H1 (cell line): Measurements from ENCODE around the gene SRP14. TPM values are rescaled to one million over a fixed set of nuclear protein-coding genes. Genes with fewer than 3 reads are reported as not detected.

Experiments
- CTCF ChIA-PET: fragments of 300-600 bp; sonication (Branson Sonifier 250); formaldehyde crosslinking; loops from one replicate; lab custom pipeline; 2021; ENCODE audit not compliant: partially characterized antibody; lab: Charles Lee
- POLR2A ChIA-PET: fragments of 300-600 bp; sonication (Branson Sonifier 250); formaldehyde crosslinking; loops from one replicate; lab custom pipeline; 2021; ENCODE audit warnings: inconsistent platforms; ENCODE audit not compliant: partially characterized antibody; lab: Charles Lee
- DNase-seq, 2 experiments: peaks; one replicate each; pipeline versions ENCODE4 v3.0.0 to v3.0.0-alpha.2; 2010 to 2022; ENCODE audit warnings: low spot score in 2 of 2, low read depth in 1 of 2, mixed read lengths in 1 of 2
- FAIRE-seq: peaks from 2 replicates; lab custom pipeline; 2011; peaks lifted over from hg19 to GRCh38; lab: Jason Lieb, UNC
- H2AFZ ChIP-seq: 2 replicates; pipeline ENCODE4 v1.8.1; 2012; ENCODE audit warnings: low read length, inconsistent platforms
- H2AK5ac ChIP-seq: 2 replicates; pipeline ENCODE4 v1.6.1; 2013; ENCODE audit warnings: low read depth, low read length
- H2BK120ac ChIP-seq: replicated peaks from 2 replicates; pipeline ENCODE3; 2013; ENCODE audit warnings: low read depth, low read length, inconsistent platforms
- H2BK12ac ChIP-seq: 2 replicates; pipeline ENCODE4 v1.6.1; 2013; ENCODE audit warnings: low read depth, low read length
- H2BK15ac ChIP-seq: 2 replicates; pipeline ENCODE4 v1.6.1; 2013; ENCODE audit warnings: low read length
- H2BK20ac ChIP-seq: 2 replicates; pipeline ENCODE4 v1.6.1; 2013; ENCODE audit warnings: low read length
- H2BK5ac ChIP-seq: 2 replicates; pipeline ENCODE4 v1.6.1; 2013; ENCODE audit warnings: low read depth, low read length
- H3K14ac ChIP-seq: 2 replicates; pipeline ENCODE4 v1.6.1; 2013; ENCODE audit warnings: inconsistent platforms; ENCODE audit not compliant: insufficient read length
- H3K18ac ChIP-seq: 2 replicates; pipeline ENCODE4 v1.6.1; 2013; ENCODE audit warnings: low read length; ENCODE audit errors: extremely low read depth
- H3K23ac ChIP-seq: 2 replicates; pipeline ENCODE4 v1.6.1; 2013; ENCODE audit warnings: inconsistent platforms; ENCODE audit not compliant: insufficient read length
- H3K23me2 ChIP-seq: 2 replicates; pipeline ENCODE4 v1.6.1; 2013; ENCODE audit warnings: low read depth, low read length
- H3K27ac ChIP-seq: 2 replicates; pipeline ENCODE4 v1.6.1; 2011; ENCODE audit warnings: low read depth, low read length, inconsistent platforms
- H3K27me3 ChIP-seq, 4 experiments: replicated peaks in 1 of 4; 1 replicate in 1 of 4; 2 replicates in 3 of 4; pipeline versions ENCODE4 v1.6.1 to v1.8.1; 2011 to 2013; ENCODE audit warnings: low read length in 3 of 4, mild to moderate bottlenecking in 3 of 4, inconsistent platforms in 2 of 4, mixed read lengths in 2 of 4, moderate library complexity in 1 of 4; ENCODE audit not compliant: control insufficient read depth in 3 of 4, insufficient read depth in 3 of 4; ENCODE audit errors: extremely low read depth in 1 of 4
- H3K36me3 ChIP-seq, 4 experiments: 2 replicates each; pipeline versions ENCODE4 v1.6.1 to v1.8.1; 2011 to 2013; ENCODE audit warnings: mild to moderate bottlenecking in 4 of 4, low read length in 3 of 4, moderate library complexity in 2 of 4, control low read depth in 1 of 4, inconsistent platforms in 1 of 4; ENCODE audit not compliant: insufficient read depth in 4 of 4, control insufficient read depth in 2 of 4
- H3K4ac ChIP-seq: replicated peaks from 2 replicates; pipeline ENCODE3; 2013; ENCODE audit warnings: low read length, low read depth, mixed read lengths, inconsistent platforms; ENCODE audit not compliant: insufficient read length
- H3K4me1 ChIP-seq, 4 experiments: replicated peaks in 1 of 4; 1 replicate in 1 of 4; 2 replicates in 3 of 4; pipeline versions ENCODE4 v1.6.1 to v1.8.1; 2011 to 2013; ENCODE audit warnings: low read length in 3 of 4, inconsistent platforms in 2 of 4, mixed read lengths in 1 of 4; ENCODE audit not compliant: insufficient read depth in 4 of 4, control insufficient read depth in 3 of 4
- H3K4me2 ChIP-seq, 2 experiments: 2 replicates each; pipeline versions ENCODE4 v1.6.1 to v1.8.1; 2011 to 2013; ENCODE audit warnings: low read depth in 2 of 2, low read length in 2 of 2, control low read depth in 1 of 2, inconsistent platforms in 1 of 2, mild to moderate bottlenecking in 1 of 2; ENCODE audit not compliant: insufficient read depth in 1 of 2
- H3K4me3 ChIP-seq, 4 experiments: fragments of 200-600, 300-600 bp in 1 of 4; sonication (generic), shearing (Covaris generic), sonication (Bioruptor Twin) in 1 of 4; 2 replicates each; pipeline versions ENCODE4 v1.5.1 to v1.8.1; 2011 to 2016; ENCODE audit warnings: low read length in 4 of 4, low read depth in 3 of 4, control low read depth in 2 of 4, inconsistent platforms in 2 of 4, mild to moderate bottlenecking in 2 of 4, mixed read lengths in 1 of 4, moderate library complexity in 1 of 4; ENCODE audit not compliant: insufficient read depth in 2 of 4; ENCODE audit errors: extremely low read depth in 1 of 4
- H3K56ac ChIP-seq: replicated peaks from 2 replicates; pipeline ENCODE3; 2013; ENCODE audit warnings: low read depth, mild to moderate bottlenecking, mixed read lengths, low read length, inconsistent platforms; ENCODE audit not compliant: insufficient read length
- H3K79me1 ChIP-seq: 2 replicates; pipeline ENCODE4 v1.6.1; 2013; ENCODE audit warnings: low read depth, low read length, control low read depth
- H3K79me2 ChIP-seq, 2 experiments: 2 replicates each; pipeline versions ENCODE4 v1.6.1 to v1.8.1; 2012 to 2013; ENCODE audit warnings: low read length in 2 of 2, mild to moderate bottlenecking in 2 of 2, inconsistent platforms in 1 of 2; ENCODE audit not compliant: insufficient read depth in 2 of 2, control insufficient read depth in 1 of 2
- H3K9ac ChIP-seq, 4 experiments: replicated peaks in 1 of 4; 1 replicate in 1 of 4; 2 replicates in 3 of 4; pipeline versions ENCODE4 v1.6.1 to v1.8.1; 2011 to 2013; ENCODE audit warnings: low read depth in 3 of 4, low read length in 3 of 4, control low read depth in 2 of 4, mild to moderate bottlenecking in 2 of 4, moderate library complexity in 2 of 4, inconsistent platforms in 1 of 4; ENCODE audit errors: extremely low read depth in 1 of 4
- H3K9me3 ChIP-seq, 2 experiments: 2 replicates each; pipeline versions ENCODE4 v1.6.1 to v1.8.1; 2012 to 2013; ENCODE audit warnings: mild to moderate bottlenecking in 2 of 2, moderate library complexity in 2 of 2, control low read depth in 1 of 2, inconsistent platforms in 1 of 2, low read depth in 1 of 2, low read length in 1 of 2, mixed read lengths in 1 of 2; ENCODE audit not compliant: insufficient read depth in 2 of 2
- H4K20me1 ChIP-seq, 2 experiments: replicated peaks in 1 of 2; 2 replicates each; pipeline versions ENCODE3 to v1.8.1; 2011 to 2013; ENCODE audit warnings: inconsistent platforms in 2 of 2, low read length in 2 of 2, mild to moderate bottlenecking in 1 of 2; ENCODE audit not compliant: insufficient read depth in 2 of 2, control insufficient read depth in 1 of 2
- H4K5ac ChIP-seq: 2 replicates; pipeline ENCODE4 v1.6.1; 2013; ENCODE audit warnings: low read length, low read depth, mixed read lengths, inconsistent platforms; ENCODE audit not compliant: insufficient read length
- H4K8ac ChIP-seq: 2 replicates; pipeline ENCODE4 v1.8.0; 2013; ENCODE audit warnings: mild to moderate bottlenecking, moderate library complexity, low read length, inconsistent platforms; ENCODE audit not compliant: insufficient read depth; ENCODE audit errors: extremely low read depth
- H4K91ac ChIP-seq: replicated peaks from 2 replicates; pipeline ENCODE3; 2013; ENCODE audit warnings: low read length, mixed read lengths, inconsistent platforms; ENCODE audit not compliant: insufficient read length
- TAF1 ChIP-seq: IDR thresholded peaks from 2 replicates; pipeline ENCODE4 v1.6.1; 2011; ENCODE audit warnings: mild to moderate bottlenecking, low read depth, low read length
- WGBS, 2 experiments: shearing (Covaris generic) in 1 of 2; methylation state at CpG; one replicate each; pipeline versions ENCODE4 v1.1.6 to v1.1.7; 2013 to 2015; ENCODE audit warnings: low lambda C conversion rate in 2 of 2, mixed read lengths in 2 of 2, inconsistent platforms in 1 of 2, low coverage in 1 of 2, missing lambda C conversion rate in 1 of 2; ENCODE audit not compliant: insufficient replicate concordance in 2 of 2, insufficient coverage in 1 of 2, insufficient read length in 1 of 2; ENCODE audit errors: extremely low coverage in 1 of 2, missing lambda C conversion rate in 1 of 2; 5-methylcytosine and 5-hydroxymethylcytosine counted together
- polyA plus RNA-seq, 7 experiments: library from polyadenylated mRNA; depleted of rRNA in 3 of 7; stranded (reverse) in 5 of 7; unstranded in 2 of 7; fragments of >200 nt in 5 of 7; fragments of 200-250 nt in 2 of 7; gene quantifications; 1 replicate in 5 of 7; 2 replicates in 1 of 7; 4 replicates in 1 of 7; pipeline versions ENCODE4 v1.2.1 to v1.2.3, GENCODE V29; 2011 to 2013; ENCODE audit warnings: missing spikeins in 2 of 7, mixed read lengths in 2 of 7
- total RNA-seq: library from RNA; stranded (reverse); fragmentation: NEBNext Ultra II Directional; extraction: Animal tissue kit (Norgen Biotek cat#: 25700); gene quantifications from 2 replicates; pipeline ENCODE4 v1.2.1, GENCODE V29; 2021
- TF ChIP-seq, protein P1 (sequence below): IDR thresholded peaks from 2 replicates; pipeline ENCODE4 v1.6.1; 2012; ENCODE audit warnings: low read length, inconsistent platforms

Gene SRP14
- total and polyA plus RNA-seq, 2 of the 8 experiments (the other 6 are each of a cell fraction or from before 2014, with no cell fraction given), result 186 to 223 TPM

DNA sequence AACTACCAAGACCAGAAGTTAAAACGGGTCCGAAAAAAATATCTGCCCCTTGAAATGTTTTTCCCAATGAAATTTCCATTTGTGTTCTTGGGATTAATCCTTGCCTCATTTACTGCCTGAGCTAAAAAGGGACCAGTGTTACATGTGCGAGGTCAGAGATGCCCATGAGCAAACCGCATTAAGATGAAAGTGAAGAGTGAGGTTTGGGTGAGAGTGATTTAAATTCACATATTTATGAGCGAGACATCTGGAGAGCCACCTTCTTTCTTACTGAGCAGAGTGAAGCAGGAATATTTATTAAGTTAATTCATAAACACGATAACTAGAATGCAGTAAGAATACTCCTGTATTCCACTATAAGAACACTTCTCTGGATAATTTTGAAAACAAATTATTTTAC, 41.3 kb downstream of the SRP14 start:
- no peak overlapping the region for H2AK5ac ChIP-seq
- H3K18ac ChIP-seq, result no peak overlapping the region
- H3K14ac ChIP-seq, result no peak overlapping the region
- 85% methylated on average over 6 of the region's 6 CpGs; no CpG with 5 or more reads in 1 of the 2 experiments for WGBS, 2 experiments
- no peak overlapping the region for H3K4me3 ChIP-seq
- H2BK120ac ChIP-seq, result no peak overlapping the region
- H2BK5ac ChIP-seq, result no peak overlapping the region
- no peak overlapping the region for H3K4me2 ChIP-seq
- no peaks in the 10 kb centered on the region for H3K79me1 ChIP-seq
- peaks cover 3% of the 10 kb centered on the region; the same call in 1 of the 2 replicates for H3K23me2 ChIP-seq
- H3K36me3 ChIP-seq, result peaks cover 17 to 77% (median 49%) of the 10 kb centered on the region in 4 experiments
- H4K5ac ChIP-seq, result no peak overlapping the region
- no peaks in the 10 kb centered on the region; a peak in 1 of 7 replicates for H3K4me1 ChIP-seq
- DNase-seq, result no peak
- H3K27me3 ChIP-seq, result peaks cover 0 to 2% (median 0%) of the 10 kb centered on the region in 4 experiments; a peak in 1 of 7 replicates
- H3K9ac ChIP-seq, result no peak overlapping the region
- H2BK15ac ChIP-seq, result no peak overlapping the region
- TF ChIP-seq, protein P1, sequence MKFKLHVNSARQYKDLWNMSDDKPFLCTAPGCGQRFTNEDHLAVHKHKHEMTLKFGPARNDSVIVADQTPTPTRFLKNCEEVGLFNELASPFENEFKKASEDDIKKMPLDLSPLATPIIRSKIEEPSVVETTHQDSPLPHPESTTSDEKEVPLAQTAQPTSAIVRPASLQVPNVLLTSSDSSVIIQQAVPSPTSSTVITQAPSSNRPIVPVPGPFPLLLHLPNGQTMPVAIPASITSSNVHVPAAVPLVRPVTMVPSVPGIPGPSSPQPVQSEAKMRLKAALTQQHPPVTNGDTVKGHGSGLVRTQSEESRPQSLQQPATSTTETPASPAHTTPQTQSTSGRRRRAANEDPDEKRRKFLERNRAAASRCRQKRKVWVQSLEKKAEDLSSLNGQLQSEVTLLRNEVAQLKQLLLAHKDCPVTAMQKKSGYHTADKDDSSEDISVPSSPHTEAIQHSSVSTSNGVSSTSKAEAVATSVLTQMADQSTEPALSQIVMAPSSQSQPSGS, result no peak
- no peak for TF ChIP-seq TAF1
- H4K20me1 ChIP-seq, result no peaks in the 10 kb centered on the region
- no peaks in the 10 kb centered on the region for H3K9me3 ChIP-seq
- FAIRE-seq, result no peak
- no peak overlapping the region for H4K91ac ChIP-seq
- ChIA-PET POLR2A (no interaction called here), CTCF (no interaction called here)
- H2BK12ac ChIP-seq, result no peak overlapping the region
- no peaks in the 10 kb centered on the region for H3K79me2 ChIP-seq
- no peak overlapping the region for H3K27ac ChIP-seq
- H3K23ac ChIP-seq, result no peak overlapping the region
- H3K4ac ChIP-seq, result no peak overlapping the region
- no peak overlapping the region for H3K56ac ChIP-seq
- no peak overlapping the region for H2AFZ ChIP-seq
- no peak overlapping the region for H4K8ac ChIP-seq
- no peak overlapping the region for H2BK20ac ChIP-seq
